ENCODE results near the gene PNPLA8.

GRCh38 chr7:108515013-108515412, 10.9 kb downstream of the PNPLA8 start:
- TF ChIP-seq EZH2 (IDR thresholded peaks at IDR 0.05; ENCODE audit: borderline replicate concordance, insufficient read depth, low read length, poor library complexity, severe bottlenecking) (no peak), CTCF (IDR thresholded peaks at IDR 0.05; ENCODE audit: poor library complexity, severe bottlenecking) (no peak), TAF1 (IDR thresholded peaks at IDR 0.05; ENCODE audit: low read depth) (no peak), POLR2AphosphoS5 (IDR thresholded peaks at IDR 0.05) (no peak), EP300 (conservative IDR thresholded peaks at IDR 0.05; ENCODE audit: poor library complexity, severe bottlenecking) (no peak), SMC3 (conservative IDR thresholded peaks at IDR 0.05; ENCODE audit: poor library complexity) (no peak), MXI1 (conservative IDR thresholded peaks at IDR 0.05; ENCODE audit: poor library complexity, severe bottlenecking) (no peak), REST (IDR thresholded peaks at IDR 0.05; ENCODE audit: borderline replicate concordance) (no peak)

All from neural cell (in vitro differentiated cells).